ENCODE data around the gene EIF2S3.

GRCh38 chrX:24113181-24113580 is 58.4 kb downstream of the EIF2S3 start:
- TF ChIP-seq CTCF (IDR thresholded peaks at IDR 0.05) = no peak
- no peak for TF ChIP-seq EP300 (IDR thresholded peaks at IDR 0.05; ENCODE audit: low read depth)
- TF ChIP-seq POLR2AphosphoS5 (IDR thresholded peaks at IDR 0.05) = no peak
- no peak for TF ChIP-seq POLR2A (IDR thresholded peaks at IDR 0.05)
